ENCODE results near the gene ZFP36L2. TPM values are rescaled to one million over a fixed set of nuclear protein-coding genes. Genes with fewer than 3 reads are reported as not detected.
A peak's percentile ranks its signal among the peaks of the same experiment; 100 is the strongest.

ZFP36L2 gene
- total and polyA plus RNA-seq, 9 of the 15 experiments (the other 6 are each of a cell fraction or from before 2014, with no cell fraction given) = 4.1 to 60.6 (median 20.3) TPM

DNA sequence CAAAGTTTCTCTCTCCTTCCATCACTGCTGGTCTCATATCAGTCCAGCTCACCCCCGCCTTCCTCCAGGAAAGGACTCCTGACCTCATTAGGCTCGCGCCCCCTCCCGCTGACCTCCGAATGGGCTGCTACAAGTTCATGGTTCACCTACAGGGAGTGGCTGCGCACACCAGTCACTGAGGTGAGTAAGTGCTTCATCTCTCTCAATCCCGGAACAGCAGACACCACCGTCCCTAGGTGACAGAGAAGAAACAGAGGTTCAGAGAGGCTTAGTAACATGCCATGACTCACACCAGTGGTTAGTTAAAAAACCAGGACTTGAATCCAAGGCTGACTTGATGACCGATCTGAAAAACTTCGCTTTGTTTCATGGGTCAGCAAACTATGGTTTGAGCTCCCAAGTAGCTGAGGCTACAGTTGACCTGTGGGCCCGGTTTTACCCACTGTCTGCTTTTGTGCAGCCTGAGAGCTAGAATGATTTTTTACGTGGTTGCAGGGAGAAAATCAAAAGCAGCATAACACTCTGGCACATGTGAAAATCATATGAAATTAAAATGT lies 42.0 kb downstream of the ZFP36L2 start (continued):
- TF ChIP-seq ZNF311 (CRISPR knock-in tag; IDR thresholded peaks at IDR 0.05) (peak; percentile 58; the same call in 1 of the 2 replicates), LARP7 (IDR thresholded peaks at IDR 0.05) (no peak), ZEB2 (IDR thresholded peaks at IDR 0.05) (peak; percentile 87)

DNA sequence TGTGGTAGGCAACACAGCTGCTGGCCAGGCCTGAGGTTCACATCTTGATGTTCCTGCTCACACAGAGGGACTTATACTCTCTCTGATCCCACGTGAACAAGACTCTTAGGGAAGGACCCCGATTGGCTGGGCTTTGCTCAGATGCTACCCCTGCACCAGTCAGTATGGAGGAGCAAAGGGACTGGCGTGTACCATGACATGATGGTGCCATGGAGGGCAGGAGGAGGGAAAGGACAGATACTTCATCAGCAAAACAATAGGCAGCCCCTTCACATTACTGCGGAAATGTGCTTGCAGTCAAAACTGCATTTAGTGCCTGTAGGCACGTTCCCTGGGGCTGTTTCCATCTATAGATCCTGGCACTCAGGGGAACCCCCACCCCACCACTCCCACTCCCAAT lies 42.7 kb downstream of the ZFP36L2 start:
- Histone ChIP-seq H3K9me3 (replicated peaks; ENCODE audit: control insufficient read depth, insufficient read depth, low read depth, low read length) (no peaks in the 10 kb centered on the region), H3K27me3 (ENCODE audit: control insufficient read depth in 2 of 2, insufficient read depth in 2 of 2, low read length in 2 of 2) (no peaks in the 10 kb centered on the region), H3K27ac (ENCODE audit: extremely low read depth, low read depth, low read length) (peak overlapping the region; percentile 67; the same call in 2 of the 3 replicates), H3K79me2 (ENCODE audit: control insufficient read depth, insufficient read depth, low read length) (no peaks in the 10 kb centered on the region), H3K36me3 (ENCODE audit: control insufficient read depth, insufficient read depth, low read length) (no peaks in the 10 kb centered on the region), H3K9me1 (ENCODE audit: control insufficient read depth, insufficient read depth, low read length) (no peaks in the 10 kb centered on the region), H2AFZ (ENCODE audit: low read depth, low read length) (peak overlapping the region; percentile 67), H3K4me1 (replicated peaks in 1 of 2; ENCODE audit: control insufficient read depth in 2 of 2, insufficient read depth in 2 of 2, low read length in 2 of 2) (peaks cover 54 to 62% of the 10 kb centered on the region in 2 experiments), H4K20me1 (replicated peaks; ENCODE audit: control insufficient read depth, insufficient read depth, low read length) (no peaks in the 10 kb centered on the region), H3K9ac (ENCODE audit: insufficient read depth in 1 of 2, low read depth in 2 of 2, low read length in 2 of 2) (peak overlapping the region in 1 of 2 experiments; percentile 31; a peak in 1 of 4 replicates), H3K4me2 (ENCODE audit: insufficient read depth, low read length) (no peak overlapping the region), H3K4me3 (no peak overlapping the region)
- TF ChIP-seq ZNF76 (CRISPR knock-in tag; IDR thresholded peaks at IDR 0.05; ENCODE audit: borderline replicate concordance) = no peak
- TF ChIP-seq DMBX1 (CRISPR knock-in tag; IDR thresholded peaks at IDR 0.05; ENCODE audit: borderline replicate concordance) = peak; percentile 50; the same call in 1 of the 2 replicates
- TF ChIP-seq, protein P1, sequence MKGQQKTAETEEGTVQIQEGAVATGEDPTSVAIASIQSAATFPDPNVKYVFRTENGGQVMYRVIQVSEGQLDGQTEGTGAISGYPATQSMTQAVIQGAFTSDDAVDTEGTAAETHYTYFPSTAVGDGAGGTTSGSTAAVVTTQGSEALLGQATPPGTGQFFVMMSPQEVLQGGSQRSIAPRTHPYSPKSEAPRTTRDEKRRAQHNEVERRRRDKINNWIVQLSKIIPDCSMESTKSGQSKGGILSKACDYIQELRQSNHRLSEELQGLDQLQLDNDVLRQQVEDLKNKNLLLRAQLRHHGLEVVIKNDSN (CRISPR knock-in tag; IDR thresholded peaks at IDR 0.05) = 0 out of 2 replicates have a peak, but pooled peaks have one; percentile 9
- FAIRE-seq (no peak), ATAC-seq (no peak), DNase-seq (ENCODE audit: extremely low read depth in 1 of 4, low spot score in 3 of 4) (no peak)
- no TSS peak for BruUV-seq (replicated peaks)
- in situ Hi-C loops (cut with MboI) = no loop called here
- 45% methylated on average over 5 of the region's 5 CpGs for WGBS (ENCODE audit: insufficient coverage, low coverage, missing lambda C conversion rate)
- CTCF ChIA-PET (ENCODE audit: low intra/inter-chr PET ratio) = no interaction called here
- POLR2A ChIA-PET = interaction anchor here (0.6 kb wide), 1 partner anchor 216 kb away, joined by 3 read pairs; no protein-coding TSS in a partner anchor
- intact Hi-C loops (cut with micrococcal nuclease) = no loop called here

All from K562 (cell line).